Pons (tissue), 1 donor: ENCODE data around the gene TSHZ2.
"Not testable (repeated sequence)": the region's sequence is repeated elsewhere in the genome, so short reads cannot be mapped to it uniquely, and the experiment has no call there.

Source experiments
- DNase-seq: peaks from one replicate; pipeline ENCODE4 v3.0.0-alpha.2; 2016; ENCODE audit warnings: low spot score

Gene TSHZ2

DNA sequence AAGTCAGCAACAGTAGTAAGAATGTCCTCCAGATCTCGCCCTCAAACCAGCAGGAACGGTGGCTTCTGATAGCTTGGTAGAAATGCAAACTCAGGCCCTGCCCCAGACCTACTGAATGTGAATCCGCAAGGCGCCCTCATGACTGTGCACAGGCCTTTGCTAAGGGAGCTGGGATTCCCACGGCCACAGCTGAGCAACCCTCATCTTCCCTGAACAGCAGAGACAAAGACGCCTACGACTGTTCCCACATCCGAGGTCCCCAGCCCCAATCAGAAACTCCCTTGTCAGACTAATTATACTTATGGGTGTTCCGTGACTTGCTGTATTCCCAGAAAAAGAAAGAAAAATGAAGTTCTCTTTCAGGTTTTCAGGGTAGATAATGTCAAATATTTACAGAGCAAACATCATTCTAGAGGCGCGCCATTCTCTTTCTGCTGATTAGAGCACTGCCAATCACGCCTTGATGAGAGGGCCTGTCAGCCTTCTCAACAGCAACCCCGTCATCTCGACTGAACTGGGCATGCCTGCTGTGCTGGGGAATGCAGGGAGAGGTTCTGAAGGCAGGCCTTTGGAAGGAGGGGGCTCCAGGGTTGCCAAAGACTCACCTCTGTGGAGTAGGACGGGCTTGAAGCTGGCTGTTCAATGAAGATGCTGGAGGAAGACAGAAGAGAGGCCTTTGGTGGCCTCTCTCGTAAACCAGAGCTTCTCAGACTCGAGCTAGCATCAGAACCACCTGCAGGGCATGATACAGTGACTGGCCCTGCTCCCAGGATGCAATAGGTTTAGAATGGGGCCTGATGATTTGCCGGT, 541.5 kb downstream of the TSHZ2 start:
- no peak for DNase-seq

GRCh38 chr20:53515749-53516148, 543.6 kb downstream of the TSHZ2 start:
- no peak for DNase-seq

GRCh38 chr20:53517146-53517545, 545.0 kb downstream of the TSHZ2 start:
- no peak for DNase-seq

DNA sequence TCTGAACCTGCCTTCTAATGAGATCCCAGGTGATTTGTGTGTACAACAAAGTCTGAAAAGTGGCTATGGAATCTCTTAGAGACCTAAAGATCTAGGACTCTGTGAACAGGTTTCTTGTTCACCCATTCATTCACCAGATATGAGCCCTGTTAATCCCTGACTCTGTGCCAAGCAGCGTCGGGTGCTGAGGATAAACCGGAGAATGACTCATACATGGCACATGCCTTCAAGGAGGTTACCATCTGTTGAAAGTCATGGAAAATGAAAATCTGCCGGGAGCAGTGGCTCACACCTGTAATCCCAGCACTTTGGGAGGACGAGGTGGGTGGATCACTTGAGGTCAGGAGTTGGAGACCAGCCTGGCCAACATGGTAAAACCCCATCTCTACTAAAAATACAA, 549.3 kb downstream of the TSHZ2 start:
- DNase-seq, result not testable (repeated sequence)

- DNase-seq, result no peak
Observed at GRCh38 chr20:53522026-53522425, 549.9 kb downstream of the TSHZ2 start.

- no peak for DNase-seq
Observed at GRCh38 chr20:53522696-53523095, 550.5 kb downstream of the TSHZ2 start.

DNA sequence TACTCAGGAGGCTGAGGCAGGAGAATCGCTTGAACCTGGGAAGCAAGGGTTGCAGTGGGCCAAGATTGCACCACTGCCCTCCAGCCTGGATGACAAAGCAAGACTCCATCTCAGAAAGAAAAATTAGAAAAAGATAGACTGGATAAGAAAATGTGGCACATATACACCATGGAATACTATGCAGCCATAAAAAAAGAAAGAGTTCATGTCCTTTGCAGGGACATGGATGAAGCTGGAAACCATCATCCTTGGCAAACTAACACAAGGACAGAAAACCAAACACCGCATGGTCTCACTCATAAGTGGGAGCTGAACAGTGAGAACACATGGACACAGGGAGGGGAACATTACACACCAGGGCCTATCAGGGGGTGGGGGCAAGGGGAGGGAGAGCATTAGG, 551.5 kb downstream of the TSHZ2 start:
- DNase-seq, result not testable (repeated sequence)

- no peak for DNase-seq
Observed at GRCh38 chr20:53524589-53525312, 552.6 kb downstream of the TSHZ2 start.

- no peak for DNase-seq
Observed at GRCh38 chr20:53527196-53527595, 555.0 kb downstream of the TSHZ2 start.

- no peak for DNase-seq
Observed at GRCh38 chr20:53529658-53530057, 557.5 kb downstream of the TSHZ2 start.

DNA sequence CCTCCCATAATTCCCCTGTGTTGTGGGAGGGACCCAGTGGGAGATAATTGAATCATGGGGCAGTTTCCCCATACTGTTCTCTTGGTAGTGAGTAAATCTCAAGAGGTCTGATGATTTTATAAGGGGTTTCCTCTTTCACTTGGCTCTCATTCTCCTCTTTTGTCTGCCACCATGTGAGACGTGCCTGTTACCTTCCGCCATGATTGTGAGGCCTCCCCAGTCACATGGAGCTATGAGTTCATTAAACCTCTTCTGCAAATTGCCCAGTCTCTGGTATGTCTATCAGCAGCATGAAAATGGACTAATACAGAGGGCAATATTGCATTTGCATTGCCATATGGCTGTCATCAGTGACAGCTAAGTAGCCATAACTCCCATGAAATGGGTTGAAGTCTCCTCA, 558.3 kb downstream of the TSHZ2 start:
- DNase-seq, result no peak

GRCh38 chr20:53532654-53533312, 560.6 kb downstream of the TSHZ2 start:
- DNase-seq, result not testable (repeated sequence)

- DNase-seq, result no peak
Observed at GRCh38 chr20:53533500-53533899, 561.3 kb downstream of the TSHZ2 start.

- no peak for DNase-seq
Observed at GRCh38 chr20:53534037-53534436, 561.9 kb downstream of the TSHZ2 start.

DNA sequence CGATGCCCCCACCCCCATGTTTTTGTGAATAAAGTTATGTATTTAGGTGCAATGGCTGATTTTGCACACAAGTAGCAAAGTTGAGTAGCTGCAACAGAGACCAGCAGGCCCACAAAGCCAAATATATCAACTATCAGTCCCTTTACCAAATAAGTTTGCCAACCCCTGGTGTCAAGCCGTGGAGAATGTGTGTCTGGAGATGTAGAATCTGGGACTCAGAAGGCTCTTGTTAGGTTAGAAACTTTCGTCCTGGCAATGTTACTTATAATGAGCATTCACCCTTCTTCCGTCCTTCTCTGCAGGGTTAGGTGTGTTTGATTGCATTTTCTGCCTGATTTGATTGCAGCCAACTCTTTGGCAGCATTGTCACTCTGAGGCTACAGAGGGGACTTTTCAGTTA, 563.7 kb downstream of the TSHZ2 start:
- DNase-seq, result no peak

GRCh38 chr20:53536382-53536781, 564.2 kb downstream of the TSHZ2 start:
- DNase-seq, result not testable (repeated sequence)

DNA sequence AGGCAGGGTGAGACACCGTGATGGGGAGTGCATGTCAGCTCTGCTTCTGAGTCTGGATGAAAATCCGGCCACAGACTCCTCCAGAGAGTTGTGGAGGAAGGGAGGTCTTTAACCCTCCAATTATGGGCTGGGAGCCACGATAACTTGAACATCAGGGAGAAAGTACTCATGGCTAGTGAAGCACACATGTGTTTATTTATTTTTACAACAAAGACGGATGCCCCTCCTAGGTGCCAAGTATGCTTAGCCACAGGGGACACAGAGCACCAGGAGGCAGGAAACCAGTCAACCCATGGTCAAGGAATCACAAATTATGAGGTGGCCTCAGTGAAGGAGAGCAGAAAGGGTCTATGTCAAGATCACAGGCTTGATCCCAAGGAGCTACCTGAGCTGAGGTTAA, 567.4 kb downstream of the TSHZ2 start:
- DNase-seq, result no peak
